GM18526 (cell line): ENCODE data around the gene SRSF6.

Experiments
- POLR2A ChIP-seq: IDR thresholded peaks from 3 replicates; pipeline ENCODE4 v1.6.1; 2011; ENCODE audit not compliant: insufficient read length; ENCODE audit errors: extremely low read depth

Gene SRSF6

DNA sequence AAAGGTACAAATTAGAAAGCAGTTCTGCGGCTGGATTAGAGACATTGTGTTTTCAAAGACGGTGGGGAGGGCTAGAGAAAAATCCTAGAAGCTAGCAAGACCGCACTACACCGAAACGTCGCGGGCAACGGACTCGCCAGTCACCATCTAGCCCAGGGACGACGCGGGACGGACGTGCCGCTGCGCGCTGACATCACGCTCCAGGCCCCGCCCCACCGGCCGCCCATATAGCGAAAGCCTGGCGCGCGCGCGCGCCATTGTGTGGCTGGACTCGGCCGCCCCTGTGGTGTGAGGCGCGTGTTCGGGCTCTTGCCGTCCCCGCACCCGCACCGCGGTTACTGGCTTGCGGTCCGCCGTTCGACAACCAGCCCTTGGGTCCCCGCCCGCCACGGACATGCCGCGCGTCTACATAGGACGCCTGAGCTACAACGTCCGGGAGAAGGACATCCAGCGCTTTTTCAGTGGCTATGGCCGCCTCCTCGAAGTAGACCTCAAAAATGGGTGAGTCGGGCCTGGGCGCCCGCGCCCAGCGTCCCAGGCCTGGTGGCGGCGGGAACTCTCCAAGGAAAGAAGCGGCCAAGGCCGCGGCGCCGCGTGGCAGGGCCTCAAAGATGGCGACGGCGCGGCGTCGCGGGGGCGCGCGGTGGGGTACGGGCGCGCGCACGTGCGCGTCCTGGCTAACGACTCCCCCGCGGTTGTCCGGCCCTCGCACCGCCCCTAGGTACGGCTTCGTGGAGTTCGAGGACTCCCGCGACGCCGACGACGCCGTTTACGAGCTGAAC, at the start of gene SRSF6:
SRSF6 (plus strand) TSS at position 257 of the 782 bp plus-strand sequence; CDS start at position 395, 138 bp downstream.
- peak; percentile 99 for TF ChIP-seq POLR2A

DNA sequence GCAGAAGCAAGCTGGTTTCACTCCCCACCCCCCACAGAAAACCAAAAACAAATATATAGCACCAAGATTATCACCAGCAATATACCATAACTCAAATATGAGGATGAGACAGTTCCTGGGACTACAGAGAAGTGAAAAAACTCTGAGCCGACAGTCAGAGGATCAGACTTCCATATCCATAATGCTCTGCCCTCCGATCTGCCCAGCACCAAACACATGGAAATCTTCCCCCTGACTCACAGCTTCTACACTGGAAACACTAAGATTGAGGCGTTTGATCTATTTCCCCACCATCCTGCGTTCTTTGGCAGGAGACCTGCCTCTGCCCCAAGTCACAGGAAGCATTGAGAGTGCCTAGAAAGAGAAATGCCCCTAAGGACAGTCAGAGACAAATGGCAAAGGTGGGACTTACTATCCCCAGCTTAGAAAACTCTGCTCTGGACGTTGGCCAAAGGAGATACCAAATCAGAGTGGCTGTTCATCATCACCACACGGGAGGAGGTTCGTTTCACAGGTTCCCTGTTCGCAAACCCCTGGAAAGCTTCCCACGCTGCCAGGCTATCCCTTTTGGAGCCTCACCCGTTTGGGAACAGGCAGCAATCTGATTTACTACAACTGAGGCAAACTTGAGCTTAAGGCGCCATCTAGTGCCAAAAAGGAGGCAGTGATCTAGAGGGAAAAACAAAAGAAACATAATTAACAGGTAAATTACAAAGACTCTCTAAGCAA, 48.7 kb upstream of the SRSF6 start:
- no peak for TF ChIP-seq POLR2A

DNA sequence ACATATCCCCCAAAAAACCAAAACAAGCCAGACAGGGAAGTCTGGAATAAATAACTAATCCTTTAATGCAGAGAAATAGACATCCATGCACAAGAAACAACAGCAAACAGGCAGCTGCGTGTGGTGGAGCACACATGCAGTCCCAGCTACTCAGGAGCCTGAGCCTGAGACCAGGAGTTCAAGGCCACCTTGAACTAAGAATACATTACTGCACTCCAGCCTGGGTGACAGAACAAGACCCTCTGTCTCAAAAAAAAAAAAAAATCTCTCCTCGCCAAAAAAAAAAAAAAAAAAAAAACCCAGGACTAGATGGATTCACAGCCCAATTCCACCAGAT, 48.2 kb upstream of the SRSF6 start:
- TF ChIP-seq POLR2A, result no peak

DNA sequence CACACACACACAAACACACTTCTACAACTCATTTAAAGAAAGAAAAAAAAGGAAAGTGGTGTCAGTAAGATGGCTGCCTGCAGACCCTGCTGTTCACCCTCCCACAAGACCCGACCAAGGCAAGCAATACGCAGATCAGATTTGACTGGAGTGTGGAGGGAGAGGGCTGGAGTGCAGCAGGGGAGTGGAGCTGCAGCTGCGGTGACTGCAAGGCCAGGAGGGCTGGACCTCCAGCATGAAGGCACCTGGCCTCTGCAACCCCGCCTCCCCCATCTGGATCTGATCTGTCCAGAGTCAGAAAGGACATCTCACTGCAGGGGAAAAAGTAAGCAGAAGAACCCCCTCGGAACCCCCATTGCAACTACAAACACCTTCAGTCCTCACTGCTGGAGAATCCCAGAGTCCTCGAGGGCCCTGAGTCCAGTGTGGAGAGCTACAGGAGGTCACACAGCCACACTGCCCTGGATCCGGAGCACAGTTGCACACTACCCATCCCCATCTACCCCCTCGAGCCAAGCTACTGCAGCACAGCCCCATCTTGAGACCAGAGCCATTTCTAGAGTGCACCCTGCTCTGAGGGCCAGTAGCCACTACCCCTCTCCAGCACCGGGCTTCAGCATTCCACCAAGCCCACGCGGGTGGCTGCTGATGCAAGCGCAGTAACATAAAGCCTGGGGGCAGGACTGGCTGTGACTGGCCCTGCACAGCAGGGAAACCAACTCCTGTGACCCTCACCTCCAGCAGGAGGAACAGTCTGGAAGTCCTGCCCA, 41.9 kb upstream of the SRSF6 start:
- TF ChIP-seq POLR2A, result no peak

DNA sequence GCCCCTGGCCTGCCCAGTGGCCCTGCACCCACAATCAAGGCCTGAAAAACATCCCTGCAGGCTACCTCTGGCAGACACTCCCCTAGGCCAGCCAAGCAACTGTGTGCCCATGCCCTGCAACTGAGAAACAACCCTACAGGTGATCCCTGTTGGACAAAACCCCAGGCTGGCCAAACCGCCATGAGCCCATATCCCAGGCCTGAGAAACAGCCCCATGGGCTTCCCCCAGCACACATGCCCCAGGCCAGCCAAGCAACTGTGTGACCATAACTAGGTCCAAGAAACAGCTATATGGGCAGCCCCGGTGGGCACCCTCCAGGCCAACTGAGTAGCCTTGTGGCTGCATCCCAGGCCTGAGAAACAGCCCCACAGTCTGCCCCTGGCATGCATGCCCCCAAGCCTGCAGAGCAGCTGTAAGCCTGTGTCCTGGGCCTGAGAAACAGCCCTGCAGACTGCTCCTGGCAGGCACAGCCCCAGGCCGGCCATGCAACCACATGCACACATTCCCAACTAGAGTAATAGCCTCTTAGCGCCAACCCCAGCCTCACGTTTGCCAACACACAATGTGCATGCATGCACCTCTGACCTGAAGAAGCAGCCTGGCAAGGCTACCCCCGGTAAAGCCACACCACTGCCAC, 41.0 kb upstream of the SRSF6 start:
- TF ChIP-seq POLR2A, result no peak

DNA sequence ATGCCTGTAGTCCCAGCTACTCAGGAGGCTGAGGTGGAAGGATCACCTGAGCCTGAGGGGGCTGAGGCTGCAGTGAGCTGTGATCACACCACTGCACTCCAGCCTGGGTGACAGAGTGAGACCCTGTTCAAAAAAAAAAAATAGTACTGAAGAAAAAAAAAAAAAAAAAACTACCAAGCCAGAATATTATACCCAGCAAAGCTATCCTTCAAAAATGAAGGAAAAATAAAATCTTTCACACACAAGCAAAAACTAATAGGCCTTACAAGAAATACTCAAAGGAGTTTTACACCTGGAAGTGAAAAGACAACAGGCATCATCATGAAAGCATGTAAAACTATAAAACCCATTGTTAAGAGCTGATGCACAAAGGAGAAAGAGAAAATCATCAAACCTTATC, 37.5 kb upstream of the SRSF6 start:
- TF ChIP-seq POLR2A, result no peak

DNA sequence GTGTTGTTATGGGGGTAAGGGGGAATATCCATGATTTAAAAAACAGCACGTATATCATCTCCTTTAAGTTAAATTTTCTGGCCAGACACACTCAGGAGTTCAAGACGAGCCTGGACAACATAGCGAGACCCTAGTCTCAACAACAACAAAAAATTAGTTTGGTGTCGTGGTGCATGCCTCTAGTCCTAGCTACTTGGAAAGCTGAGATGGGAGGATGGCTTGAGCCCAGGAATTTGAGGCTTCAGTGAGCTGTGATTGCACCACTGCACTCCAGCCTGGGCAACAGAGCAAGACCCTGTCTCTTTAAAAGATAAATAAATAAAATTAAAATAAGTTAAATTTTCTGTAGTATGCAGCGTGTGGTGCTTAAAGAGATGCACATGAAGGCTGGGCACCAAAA, 31.5 kb upstream of the SRSF6 start:
- TF ChIP-seq POLR2A, result no peak

DNA sequence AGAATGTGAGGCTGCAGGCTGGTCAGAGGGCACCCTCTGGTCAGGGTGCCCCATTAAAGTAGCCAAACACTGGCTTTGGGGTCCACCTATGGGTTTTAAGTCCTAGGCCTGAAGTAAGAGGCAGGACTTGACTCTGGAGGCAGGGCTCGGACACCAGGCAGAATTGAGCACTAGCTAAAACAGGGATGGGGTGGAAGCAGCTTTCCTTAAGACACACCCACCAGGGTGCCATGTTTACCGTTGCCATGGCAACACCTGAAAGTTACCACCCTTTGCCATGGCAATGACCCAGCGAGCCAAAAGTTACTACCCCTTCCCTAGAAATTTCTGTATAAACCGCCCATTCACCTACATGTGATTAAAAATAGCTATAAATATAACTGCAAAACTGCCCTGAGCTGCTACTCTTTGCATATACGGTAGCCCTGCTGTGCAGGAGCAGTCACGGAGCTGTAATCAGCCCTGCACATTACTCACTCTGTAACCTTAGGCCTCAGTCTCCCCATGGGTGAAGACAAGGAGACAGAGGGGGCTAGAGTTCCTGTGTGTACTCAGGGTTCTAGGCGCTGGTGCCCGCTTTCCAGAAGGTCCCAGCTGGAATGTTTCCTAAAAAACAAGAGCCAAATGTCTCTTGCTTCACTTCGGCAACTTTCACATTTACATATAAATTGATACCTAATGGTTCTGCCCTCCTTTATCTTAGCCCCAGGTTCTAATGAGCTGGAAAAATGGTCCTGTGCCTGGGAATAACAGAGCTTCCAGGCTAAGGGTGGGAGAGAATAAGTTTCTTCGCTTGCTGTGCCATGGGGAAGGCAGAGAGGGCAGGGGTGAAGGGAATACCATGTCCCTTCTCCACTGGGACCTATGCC, 27.2 kb upstream of the SRSF6 start:
- no peak for TF ChIP-seq POLR2A

DNA sequence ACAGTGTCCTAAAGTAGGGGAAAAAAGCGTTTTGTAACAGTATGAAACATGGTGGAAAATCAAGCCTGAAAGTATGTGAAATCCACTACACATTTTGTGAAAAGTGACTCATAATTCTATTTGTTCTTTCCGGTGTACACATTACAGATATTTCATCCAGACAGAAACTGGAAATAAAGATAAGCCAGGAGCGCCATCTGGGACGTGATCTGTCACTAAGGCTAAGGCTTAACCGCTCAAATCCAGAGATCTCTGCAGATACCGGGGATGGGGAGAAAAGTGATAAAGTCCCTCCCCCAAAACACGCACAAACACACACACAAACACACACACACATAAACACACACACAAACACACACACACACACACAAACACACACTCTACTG, 26.6 kb upstream of the SRSF6 start:
- TF ChIP-seq POLR2A, result no peak

DNA sequence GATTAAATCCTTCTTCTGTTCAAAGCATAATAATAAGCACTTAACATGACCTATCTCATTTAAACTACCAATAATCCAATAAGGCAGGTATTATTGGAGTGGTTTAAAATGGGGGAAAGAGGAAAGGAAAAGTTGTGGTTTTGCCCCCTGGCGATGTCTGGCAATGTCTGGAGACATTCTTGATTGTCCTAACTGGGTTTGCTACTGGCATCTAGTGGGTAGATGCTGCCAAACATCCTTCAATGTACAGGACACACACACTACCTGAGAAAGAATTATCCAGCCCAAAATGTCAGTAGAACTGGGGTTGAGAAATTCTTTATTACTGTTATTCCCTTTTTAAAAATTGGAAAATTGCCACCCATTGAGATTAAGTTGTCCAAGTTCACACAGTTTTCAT, 25.2 kb upstream of the SRSF6 start:
- no peak for TF ChIP-seq POLR2A

DNA sequence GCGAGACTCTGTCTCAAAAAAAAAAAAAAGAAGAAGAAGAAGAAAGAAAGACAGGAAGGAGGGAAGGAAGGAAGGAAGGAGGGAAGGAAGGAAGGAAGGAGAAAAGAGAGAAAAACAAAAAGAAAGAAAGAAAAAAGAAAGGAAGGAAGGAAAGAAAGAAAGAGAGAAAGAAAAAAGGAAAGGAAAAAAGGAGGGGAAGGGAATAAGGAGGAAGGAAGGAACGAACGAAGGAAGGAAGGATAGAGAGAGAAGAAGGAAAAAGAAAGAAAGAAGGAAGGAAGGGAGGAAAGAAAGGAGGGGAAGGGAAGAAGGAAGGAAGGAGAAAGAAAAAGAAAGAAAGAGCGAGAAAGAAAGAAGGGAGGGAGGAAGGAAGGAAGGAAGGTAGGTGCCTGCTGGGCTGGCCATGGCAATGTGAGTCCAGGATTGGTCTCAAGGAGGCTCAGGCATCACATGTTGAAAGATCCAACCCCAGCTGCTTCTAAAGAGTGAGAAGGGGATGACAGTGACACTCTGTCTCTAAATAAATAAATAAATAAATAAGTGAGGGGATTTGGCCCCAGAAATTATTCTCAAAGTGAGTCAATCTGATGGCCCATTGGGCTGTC, 24.3 kb upstream of the SRSF6 start:
- no peak for TF ChIP-seq POLR2A

DNA sequence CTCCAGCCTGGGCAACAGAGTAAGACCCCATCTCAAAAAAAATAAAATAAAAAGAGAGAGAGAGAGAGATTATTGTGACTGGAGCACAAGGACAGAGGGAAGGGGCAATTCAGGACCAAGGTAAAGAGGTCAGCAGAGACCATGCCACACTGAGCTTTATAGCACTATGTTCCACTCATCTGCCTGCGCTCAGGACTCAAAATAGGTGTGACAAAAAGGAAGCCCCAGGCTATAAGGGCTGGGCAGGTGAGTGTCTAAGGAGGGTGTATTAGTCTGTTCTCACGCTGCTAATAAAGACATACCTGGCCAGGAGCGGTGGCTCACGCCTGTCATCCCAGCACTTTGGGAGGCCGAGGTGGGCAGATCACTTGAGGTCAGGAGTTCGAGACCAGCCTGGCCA, 23.1 kb upstream of the SRSF6 start:
- no peak for TF ChIP-seq POLR2A

DNA sequence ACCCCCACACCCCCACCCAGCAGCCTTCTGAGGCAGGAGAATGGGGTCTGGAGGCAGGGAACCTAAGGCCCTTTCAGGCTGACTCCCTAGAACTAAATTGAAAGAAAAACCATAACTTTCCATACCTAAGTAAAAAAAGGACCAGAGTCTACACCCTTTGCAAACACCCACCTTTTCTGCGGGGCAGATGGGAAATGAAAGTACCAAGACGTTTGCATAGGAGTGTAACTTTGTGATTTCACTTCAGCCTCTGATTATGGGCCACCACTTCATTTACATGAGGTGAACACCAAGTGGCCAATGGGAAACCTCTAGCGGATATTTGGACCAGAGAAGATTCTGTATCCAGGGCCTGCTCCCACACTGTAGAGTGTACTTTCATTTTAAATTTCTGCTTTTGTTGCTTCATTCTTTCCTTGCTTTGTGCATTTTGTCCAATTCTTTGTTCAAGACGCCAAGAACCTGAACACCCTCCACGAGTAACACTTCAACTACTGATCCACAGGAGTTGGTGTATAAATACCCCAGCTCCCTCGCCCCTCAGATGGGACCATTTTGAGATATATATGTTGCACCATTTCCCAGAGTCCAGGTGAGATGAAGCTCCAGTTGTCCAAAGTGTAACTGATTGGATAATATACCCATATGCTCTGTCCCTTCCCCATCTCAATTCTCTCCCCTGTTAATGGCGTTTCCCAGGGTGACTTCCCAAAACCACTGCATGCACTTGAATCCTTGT, 18.9 kb upstream of the SRSF6 start:
- no peak for TF ChIP-seq POLR2A
